Gastrocnemius medialis (tissue), 4 donors: ENCODE results near the gene CLEC4G. TPM values are rescaled to one million over a fixed set of nuclear protein-coding genes. Genes with fewer than 3 reads are reported as not detected.

ENCODE experiments used
- ATAC-seq, 2 donors: fragments of 150-250 bp; one replicate each; pipeline ENCODE4 v1.9.1; 2016
- DNase-seq, 2 donors: peaks; one replicate each; pipeline ENCODE4 v3.0.0-alpha.2; 2019
- H3K27ac ChIP-seq, 4 donors: fragments of 200-600 bp; sonication (generic); 1 replicate in 1 of 4; 2 replicates in 3 of 4; pipeline ENCODE4 v1.5.1; 2016 to 2018; ENCODE audit warnings: mild to moderate bottlenecking in 2 of 4, moderate library complexity in 1 of 4
- H3K27me3 ChIP-seq, 3 donors: fragments of 200-600 bp; sonication (generic) in 2 of 3; 1 replicate in 1 of 3; 2 replicates in 2 of 3; pipeline versions ENCODE4 v1.5.1 to v1.6.0; 2016 to 2019; ENCODE audit warnings: mild to moderate bottlenecking in 1 of 3, moderate library complexity in 1 of 3
- H3K36me3 ChIP-seq, 2 donors: fragments of 200-600 bp; sonication (generic) in 1 of 2; one replicate each; pipeline ENCODE4 v1.5.1; 2017 to 2018
- H3K4me1 ChIP-seq, 2 donors: fragments of 200-600 bp; sonication (generic) in 1 of 2; one replicate each; pipeline ENCODE4 v1.5.1; 2016 to 2017; ENCODE audit warnings: mild to moderate bottlenecking in 2 of 2
- H3K4me3 ChIP-seq, 4 donors: fragments of 200-600 bp; sonication (generic) in 3 of 4; 1 replicate in 1 of 4; 2 replicates in 3 of 4; pipeline ENCODE4 v1.5.1; 2016 to 2019; ENCODE audit warnings: mild to moderate bottlenecking in 2 of 4
- H3K9me3 ChIP-seq, 3 donors: fragments of 200-600 bp; sonication (generic) in 2 of 3; 1 replicate in 1 of 3; 2 replicates in 2 of 3; pipeline ENCODE4 v1.5.1; 2016 to 2019
- POLR2A ChIP-seq, 2 donors: fragments of 450-650 bp; IDR thresholded peaks; one replicate each; pipeline ENCODE4 v1.6.1; 2017; ENCODE audit warnings: antibody characterized with exemption in 2 of 2, mild to moderate bottlenecking in 2 of 2, moderate library complexity in 2 of 2
- in situ Hi-C, 4 donors: fragments of 200-750 bp; cut with MboI; loops; one replicate each; pipeline versions ENCODE4 v1.15.0 to v1.8.0; 2017; ENCODE audit warnings: low sequenced_read_pairs in 4 of 4
- intact Hi-C: fragments of 100-400 bp; cut with DNase I; formaldehyde crosslinking; loops from one replicate; pipeline ENCODE4 v1.15.1; 2023; ENCODE audit warnings: low total_unique reads
- total RNA-seq, 4 donors: library from RNA; depleted of rRNA; stranded (reverse); fragments of >200 nt; gene quantifications; one replicate each; pipeline versions ENCODE4 v1.1.0 to v1.2.3, GENCODE V29; 2016
- TF ChIP-seq, protein P1 (sequence below), 5 experiments: fragments of 450-650 bp in 3 of 5; fragments of 200-600 bp in 2 of 5; sonication (generic) in 2 of 5; IDR thresholded peaks in 4 of 5; conservative IDR thresholded peaks in 1 of 5; 1 replicate in 4 of 5; 2 replicates in 1 of 5; pipeline ENCODE4 v1.5.1; 2016 to 2019; ENCODE audit warnings: antibody characterized with exemption in 5 of 5, mild to moderate bottlenecking in 3 of 5, moderate library complexity in 3 of 5

CLEC4G gene
- total RNA-seq, 4 donors from 2014 or later, result 0.86 TPM; not detected in 3

DNA sequence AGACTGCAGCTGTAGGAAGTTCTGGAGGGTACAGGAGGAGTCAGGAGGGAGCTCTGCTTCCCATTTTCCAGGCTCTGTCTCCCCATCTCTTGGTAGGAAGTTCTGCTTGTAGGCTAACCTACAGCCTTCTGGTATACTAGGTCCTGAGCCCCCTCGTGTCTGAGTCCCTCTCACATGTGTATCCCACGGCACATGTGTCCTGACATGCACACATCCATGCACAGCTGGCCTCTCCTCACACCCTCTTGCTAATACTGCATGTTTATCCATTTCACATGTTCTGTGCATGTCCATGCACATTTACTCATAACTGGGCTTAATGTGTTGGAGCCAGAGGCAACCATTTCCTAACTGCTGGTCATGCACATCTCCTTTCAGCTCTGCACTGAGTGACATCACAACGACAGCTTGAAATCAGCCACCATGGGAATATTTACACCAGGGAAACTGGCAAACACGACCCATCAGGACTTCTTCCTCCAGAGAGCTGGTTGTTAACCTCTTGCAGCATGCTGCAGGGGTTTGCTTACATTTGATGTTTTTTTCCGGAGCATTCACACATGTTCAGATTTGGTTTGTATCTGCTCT is 12.4 kb upstream of the CLEC4G start:
- no peaks in the 10 kb centered on the region for H3K9me3 ChIP-seq
- in situ Hi-C loops (no loop called here), intact Hi-C loops (no loop called here)
- no peak overlapping the region for H3K27ac ChIP-seq
- no peaks in the 10 kb centered on the region for H3K36me3 ChIP-seq
- TF ChIP-seq, protein P1, sequence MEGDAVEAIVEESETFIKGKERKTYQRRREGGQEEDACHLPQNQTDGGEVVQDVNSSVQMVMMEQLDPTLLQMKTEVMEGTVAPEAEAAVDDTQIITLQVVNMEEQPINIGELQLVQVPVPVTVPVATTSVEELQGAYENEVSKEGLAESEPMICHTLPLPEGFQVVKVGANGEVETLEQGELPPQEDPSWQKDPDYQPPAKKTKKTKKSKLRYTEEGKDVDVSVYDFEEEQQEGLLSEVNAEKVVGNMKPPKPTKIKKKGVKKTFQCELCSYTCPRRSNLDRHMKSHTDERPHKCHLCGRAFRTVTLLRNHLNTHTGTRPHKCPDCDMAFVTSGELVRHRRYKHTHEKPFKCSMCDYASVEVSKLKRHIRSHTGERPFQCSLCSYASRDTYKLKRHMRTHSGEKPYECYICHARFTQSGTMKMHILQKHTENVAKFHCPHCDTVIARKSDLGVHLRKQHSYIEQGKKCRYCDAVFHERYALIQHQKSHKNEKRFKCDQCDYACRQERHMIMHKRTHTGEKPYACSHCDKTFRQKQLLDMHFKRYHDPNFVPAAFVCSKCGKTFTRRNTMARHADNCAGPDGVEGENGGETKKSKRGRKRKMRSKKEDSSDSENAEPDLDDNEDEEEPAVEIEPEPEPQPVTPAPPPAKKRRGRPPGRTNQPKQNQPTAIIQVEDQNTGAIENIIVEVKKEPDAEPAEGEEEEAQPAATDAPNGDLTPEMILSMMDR (IDR thresholded peaks at IDR 0.05 in 4 of 5, conservative IDR thresholded peaks at IDR 0.05 in 1 of 5), result no peak
- TF ChIP-seq POLR2A (IDR thresholded peaks at IDR 0.05), result no peak
- no peaks in the 10 kb centered on the region for H3K4me1 ChIP-seq
- no peak for DNase-seq
- no peak overlapping the region for H3K4me3 ChIP-seq
- peaks cover 0 to 4% (median 4%) of the 10 kb centered on the region in 3 donors for H3K27me3 ChIP-seq
- no peak for ATAC-seq

DNA sequence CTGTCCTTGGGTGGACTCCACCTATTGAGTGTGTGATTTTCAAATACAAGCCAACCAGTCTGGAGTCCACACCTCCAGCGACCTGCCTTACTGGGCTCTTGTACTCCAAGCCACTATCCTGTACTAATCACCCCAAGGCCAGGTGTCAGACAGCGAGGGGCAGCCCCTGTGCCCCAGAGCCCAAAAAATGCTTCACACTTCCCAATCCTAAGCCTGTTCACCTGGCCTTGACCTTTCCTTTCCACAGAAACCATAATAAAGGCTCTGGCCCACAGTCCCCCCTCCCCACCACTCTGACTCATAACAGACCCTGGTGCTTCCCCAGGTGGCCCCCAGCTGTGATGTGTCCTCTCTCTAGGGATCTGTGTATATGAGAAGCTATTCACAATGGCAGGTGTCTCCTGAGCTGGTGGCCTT is 11.5 kb upstream of the CLEC4G start:
- intact Hi-C loops (no loop called here), in situ Hi-C loops (no loop called here)
- DNase-seq (no peak), ATAC-seq (no peak)
- no peaks in the 10 kb centered on the region for H3K4me1 ChIP-seq
- H3K36me3 ChIP-seq, result no peaks in the 10 kb centered on the region
- no peak for TF ChIP-seq POLR2A (IDR thresholded peaks at IDR 0.05)
- TF ChIP-seq, protein P1 (IDR thresholded peaks at IDR 0.05 in 4 of 5, conservative IDR thresholded peaks at IDR 0.05 in 1 of 5), result no peak
- no peak overlapping the region for H3K4me3 ChIP-seq
- H3K9me3 ChIP-seq, result no peaks in the 10 kb centered on the region
- H3K27ac ChIP-seq, result no peak overlapping the region
- peaks cover 0 to 4% (median 2%) of the 10 kb centered on the region in 3 donors for H3K27me3 ChIP-seq

DNA sequence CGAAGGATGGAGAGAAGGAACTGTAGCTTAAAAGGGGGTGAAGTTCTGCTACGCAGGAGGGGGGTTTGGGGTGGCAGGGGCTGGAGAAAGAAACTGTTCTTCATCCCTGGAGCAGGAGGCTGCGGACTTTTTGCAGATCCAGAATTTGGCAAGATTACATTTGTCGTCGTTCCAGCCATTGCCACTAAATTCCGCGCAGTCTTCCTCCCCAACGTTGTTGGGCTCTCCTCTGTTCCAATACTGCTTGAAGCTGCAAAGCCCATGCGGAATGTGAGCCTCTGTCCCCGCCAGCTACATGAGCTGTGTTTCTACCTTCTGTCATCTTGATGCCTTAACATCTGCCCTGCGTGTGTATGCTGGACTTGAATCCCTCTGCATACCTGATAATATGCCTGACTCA is 11.1 kb upstream of the CLEC4G start:
- Histone ChIP-seq H3K27ac (no peak overlapping the region), H3K4me3 (no peak overlapping the region), H3K4me1 (no peaks in the 10 kb centered on the region), H3K36me3 (no peaks in the 10 kb centered on the region), H3K27me3 (peaks cover 0 to 2% (median 2%) of the 10 kb centered on the region in 3 donors), H3K9me3 (no peaks in the 10 kb centered on the region)
- TF ChIP-seq, protein P1 (IDR thresholded peaks at IDR 0.05 in 4 of 5, conservative IDR thresholded peaks at IDR 0.05 in 1 of 5), result no peak
- no peak for TF ChIP-seq POLR2A (IDR thresholded peaks at IDR 0.05)
- intact Hi-C loops (no loop called here), in situ Hi-C loops (no loop called here)
- DNase-seq, result no peak
- ATAC-seq, result no peak

DNA sequence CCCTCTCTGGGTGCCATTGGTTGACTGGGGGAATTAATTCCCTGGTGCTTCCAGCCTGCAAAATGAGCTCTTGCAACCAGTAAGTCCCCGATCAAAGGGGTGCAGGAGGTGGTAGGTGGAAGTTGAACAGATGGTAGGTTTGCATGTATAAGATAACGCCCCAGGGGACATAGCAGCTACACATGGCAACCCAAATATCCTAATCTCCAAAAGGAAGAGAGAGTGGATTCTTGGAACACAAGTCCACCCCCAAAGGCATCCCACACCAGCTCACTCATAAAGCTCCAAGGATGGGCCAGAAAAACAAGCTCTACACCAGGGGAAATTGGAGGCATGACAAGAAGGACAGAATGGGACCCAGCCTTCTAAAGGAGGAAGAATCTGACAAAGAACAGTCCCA is 10.7 kb upstream of the CLEC4G start:
- Histone ChIP-seq H3K27me3 (peaks cover 0 to 2% (median 0%) of the 10 kb centered on the region in 3 donors), H3K27ac (no peak overlapping the region), H3K36me3 (no peaks in the 10 kb centered on the region), H3K4me1 (no peaks in the 10 kb centered on the region), H3K4me3 (no peak overlapping the region), H3K9me3 (no peaks in the 10 kb centered on the region)
- ATAC-seq, result no peak
- no peak for DNase-seq
- intact Hi-C loops (no loop called here), in situ Hi-C loops (no loop called here)
- TF ChIP-seq, protein P1 (IDR thresholded peaks at IDR 0.05 in 4 of 5, conservative IDR thresholded peaks at IDR 0.05 in 1 of 5), result no peak
- no peak for TF ChIP-seq POLR2A (IDR thresholded peaks at IDR 0.05)

DNA sequence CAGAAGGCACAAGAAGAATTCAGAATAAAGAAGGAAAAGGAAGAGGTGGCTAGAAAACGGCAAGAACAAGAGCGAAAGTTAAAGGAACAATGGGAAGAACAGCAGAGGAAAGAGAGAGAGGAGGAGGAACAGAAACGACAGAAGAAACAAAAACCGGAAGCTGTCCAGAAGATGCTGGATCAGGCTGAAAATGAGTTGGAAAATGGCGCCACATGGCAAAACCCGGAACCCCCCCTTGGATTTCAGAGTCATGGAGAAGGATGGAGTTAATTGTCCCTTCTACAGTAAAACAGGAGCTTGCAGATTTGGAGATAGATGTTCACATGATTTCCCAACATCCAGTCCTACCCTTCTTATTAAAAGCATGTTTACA is 8.8 kb upstream of the CLEC4G start:
- intact Hi-C loops, result no loop called here
- no peak for DNase-seq
- Histone ChIP-seq H3K27me3 (peaks cover 0 to 2% (median 0%) of the 10 kb centered on the region in 3 donors), H3K27ac (no peak overlapping the region), H3K4me1 (no peaks in the 10 kb centered on the region), H3K36me3 (no peaks in the 10 kb centered on the region), H3K9me3 (no peaks in the 10 kb centered on the region), H3K4me3 (no peak overlapping the region)
- TF ChIP-seq, protein P1 (IDR thresholded peaks at IDR 0.05 in 4 of 5, conservative IDR thresholded peaks at IDR 0.05 in 1 of 5), result no peak
- no peak for TF ChIP-seq POLR2A (IDR thresholded peaks at IDR 0.05)
- ATAC-seq, result no peak
- in situ Hi-C loops, result no loop called here
